ENCODE results near the gene E2F6. TPM values are rescaled to one million over a fixed set of nuclear protein-coding genes. Genes with fewer than 3 reads are reported as not detected.
A peak's percentile ranks its signal among the peaks of the same experiment; 100 is the strongest.

Gene E2F6
- total and polyA plus RNA-seq, 9 of the 15 experiments (the other 6 are each of a cell fraction or from before 2014, with no cell fraction given), result 13.6 to 33.9 (median 26.1) TPM

DNA sequence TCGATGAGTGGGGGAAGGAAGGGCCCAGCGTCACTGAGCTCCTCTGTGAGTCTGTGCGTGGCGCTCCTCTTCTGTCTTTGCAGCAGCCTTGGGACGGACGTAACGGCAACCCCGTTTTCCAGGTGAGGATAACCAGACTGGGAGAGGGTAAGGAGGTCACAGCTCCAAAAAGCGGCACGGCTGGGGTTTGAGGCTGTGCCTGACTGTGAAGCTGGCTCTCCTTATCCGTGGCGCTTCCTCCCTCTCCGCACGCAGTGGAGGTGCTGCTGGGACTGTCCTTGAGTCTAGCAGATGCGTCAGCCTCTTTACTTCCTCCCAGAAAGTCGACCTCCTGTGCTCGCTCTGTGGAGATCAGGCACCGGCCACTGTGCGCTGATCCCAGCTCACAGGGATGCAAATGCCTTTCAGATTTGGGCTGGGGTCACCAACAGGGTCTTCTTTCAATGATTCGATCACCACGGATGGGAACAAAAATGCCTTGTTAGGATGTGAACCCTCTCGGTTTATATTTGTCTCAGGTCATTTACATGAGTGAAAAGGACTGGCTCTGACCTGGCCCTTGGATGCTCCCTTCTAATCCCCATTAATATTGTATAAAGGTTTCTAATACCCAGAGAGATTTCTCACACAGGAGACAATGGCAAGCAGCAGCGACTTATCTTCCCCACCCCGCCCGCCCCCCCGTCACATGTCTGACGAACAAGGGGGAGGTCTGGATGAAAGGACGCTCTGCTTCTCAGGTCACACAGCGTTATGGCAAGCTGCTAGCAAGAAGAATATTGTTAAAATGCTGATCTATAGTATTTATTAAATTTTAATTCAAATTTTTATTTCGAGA is 30.1 kb upstream of the E2F6 start:
- Histone ChIP-seq H3K27me3 (ENCODE audit: control insufficient read depth in 2 of 2, insufficient read depth in 2 of 2, low read length in 2 of 2) (peaks cover 15 to 38% of the 10 kb centered on the region in 2 experiments; a peak in 4 of 5 replicates), H3K4me1 (replicated peaks in 1 of 2; ENCODE audit: control insufficient read depth in 2 of 2, insufficient read depth in 2 of 2, low read length in 2 of 2) (peaks cover 0 to 4% of the 10 kb centered on the region in 2 experiments; a peak in 1 of 5 replicates), H3K9ac (ENCODE audit: insufficient read depth in 1 of 2, low read depth in 2 of 2, low read length in 2 of 2) (no peak overlapping the region), H3K9me3 (replicated peaks; ENCODE audit: control insufficient read depth, insufficient read depth, low read depth, low read length) (no peaks in the 10 kb centered on the region), H3K27ac (ENCODE audit: extremely low read depth, low read depth, low read length) (no peak overlapping the region), H3K4me2 (ENCODE audit: insufficient read depth, low read length) (peak overlapping the region; percentile 8; the same call in 1 of the 2 replicates), H4K20me1 (replicated peaks; ENCODE audit: control insufficient read depth, insufficient read depth, low read length) (no peaks in the 10 kb centered on the region), H2AFZ (ENCODE audit: low read depth, low read length) (no peak overlapping the region), H3K79me2 (ENCODE audit: control insufficient read depth, insufficient read depth, low read length) (no peaks in the 10 kb centered on the region), H3K4me3 (no peak overlapping the region), H3K9me1 (ENCODE audit: control insufficient read depth, insufficient read depth, low read length) (no peaks in the 10 kb centered on the region), H3K36me3 (ENCODE audit: control insufficient read depth, insufficient read depth, low read length) (no peaks in the 10 kb centered on the region)
- BruUV-seq (replicated peaks), result no TSS peak
- intact Hi-C loops (cut with micrococcal nuclease), result no loop called here
- TF ChIP-seq, protein P1, sequence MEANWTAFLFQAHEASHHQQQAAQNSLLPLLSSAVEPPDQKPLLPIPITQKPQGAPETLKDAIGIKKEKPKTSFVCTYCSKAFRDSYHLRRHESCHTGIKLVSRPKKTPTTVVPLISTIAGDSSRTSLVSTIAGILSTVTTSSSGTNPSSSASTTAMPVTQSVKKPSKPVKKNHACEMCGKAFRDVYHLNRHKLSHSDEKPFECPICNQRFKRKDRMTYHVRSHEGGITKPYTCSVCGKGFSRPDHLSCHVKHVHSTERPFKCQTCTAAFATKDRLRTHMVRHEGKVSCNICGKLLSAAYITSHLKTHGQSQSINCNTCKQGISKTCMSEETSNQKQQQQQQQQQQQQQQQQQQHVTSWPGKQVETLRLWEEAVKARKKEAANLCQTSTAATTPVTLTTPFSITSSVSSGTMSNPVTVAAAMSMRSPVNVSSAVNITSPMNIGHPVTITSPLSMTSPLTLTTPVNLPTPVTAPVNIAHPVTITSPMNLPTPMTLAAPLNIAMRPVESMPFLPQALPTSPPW (CRISPR knock-in tag; IDR thresholded peaks at IDR 0.05), result 0 out of 2 replicates have a peak, but pooled peaks have one; percentile 46
- TF ChIP-seq NRF1 (conservative IDR thresholded peaks at IDR 0.05 in 1 of 2, IDR thresholded peaks at IDR 0.05 in 1 of 2), result peak in 1 of 2 experiments; percentile 22; a peak in 2 of 4 replicates
- no peak for TF ChIP-seq GABPA (tag; conservative IDR thresholded peaks at IDR 0.05; ENCODE audit: low read depth)
- no peak for TF ChIP-seq RBFOX2 (IDR thresholded peaks at IDR 0.05; ENCODE audit: low read depth, low read length)
- TF ChIP-seq EHMT2 (IDR thresholded peaks at IDR 0.05), result no peak
- POLR2A ChIA-PET, result no interaction called here
- no peak for FAIRE-seq
- CTCF ChIA-PET (ENCODE audit: low intra/inter-chr PET ratio), result no interaction called here
- WGBS (ENCODE audit: insufficient coverage, low coverage, missing lambda C conversion rate), result 2% methylated on average over 21 of the region's 30 CpGs
- DNase-seq (ENCODE audit: extremely low read depth in 1 of 4, low spot score in 3 of 4), result peak in 1 of 4 experiments; percentile 19
- ATAC-seq, result peak; percentile 74
- in situ Hi-C loops (cut with MboI), result loop anchor here (25.0 kb wide), 1 partner anchor 291 kb away; no protein-coding TSS in a partner anchor

Measured in K562 (cell line).